Body of pancreas (tissue), 4 donors: ENCODE results near the gene EDIL3.

Experiments used
- POLR2A ChIP-seq, 3 donors: fragments of 450-650 bp; IDR thresholded peaks; one replicate each; pipeline ENCODE4 v1.6.1; 2016; ENCODE audit warnings: antibody characterized with exemption in 3 of 3, mild to moderate bottlenecking in 2 of 3
- TF ChIP-seq, protein P1 (sequence below), 7 experiments: fragments of 450-650 bp in 4 of 7; fragments of 200-600 bp in 3 of 7; sonication (generic) in 3 of 7; IDR thresholded peaks; one replicate each; pipeline ENCODE4 v1.5.1; 2016 to 2019; ENCODE audit warnings: antibody characterized with exemption in 7 of 7

DNA sequence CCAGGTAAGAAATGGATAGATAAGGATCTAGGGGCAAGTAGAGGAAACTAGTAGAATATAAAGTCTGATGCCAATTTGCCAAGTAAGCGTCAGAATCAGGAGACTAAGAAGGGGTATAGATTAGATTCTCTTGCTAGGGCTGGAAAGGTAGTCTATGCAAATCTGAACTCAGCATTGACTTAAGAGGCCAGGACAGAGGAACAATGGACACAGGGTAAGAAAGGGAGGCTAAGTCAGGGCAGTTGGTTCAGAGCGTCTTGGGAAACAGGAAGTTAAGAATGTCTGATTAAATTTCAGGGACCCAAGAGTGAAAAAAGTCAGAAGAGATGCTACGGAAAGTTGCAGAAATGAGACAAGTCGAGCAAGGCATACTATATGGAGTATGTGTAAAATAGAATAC lies 400.8 kb downstream of the EDIL3 start:
- TF ChIP-seq, protein P1, sequence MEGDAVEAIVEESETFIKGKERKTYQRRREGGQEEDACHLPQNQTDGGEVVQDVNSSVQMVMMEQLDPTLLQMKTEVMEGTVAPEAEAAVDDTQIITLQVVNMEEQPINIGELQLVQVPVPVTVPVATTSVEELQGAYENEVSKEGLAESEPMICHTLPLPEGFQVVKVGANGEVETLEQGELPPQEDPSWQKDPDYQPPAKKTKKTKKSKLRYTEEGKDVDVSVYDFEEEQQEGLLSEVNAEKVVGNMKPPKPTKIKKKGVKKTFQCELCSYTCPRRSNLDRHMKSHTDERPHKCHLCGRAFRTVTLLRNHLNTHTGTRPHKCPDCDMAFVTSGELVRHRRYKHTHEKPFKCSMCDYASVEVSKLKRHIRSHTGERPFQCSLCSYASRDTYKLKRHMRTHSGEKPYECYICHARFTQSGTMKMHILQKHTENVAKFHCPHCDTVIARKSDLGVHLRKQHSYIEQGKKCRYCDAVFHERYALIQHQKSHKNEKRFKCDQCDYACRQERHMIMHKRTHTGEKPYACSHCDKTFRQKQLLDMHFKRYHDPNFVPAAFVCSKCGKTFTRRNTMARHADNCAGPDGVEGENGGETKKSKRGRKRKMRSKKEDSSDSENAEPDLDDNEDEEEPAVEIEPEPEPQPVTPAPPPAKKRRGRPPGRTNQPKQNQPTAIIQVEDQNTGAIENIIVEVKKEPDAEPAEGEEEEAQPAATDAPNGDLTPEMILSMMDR (IDR thresholded peaks at IDR 0.05): no peak
- TF ChIP-seq POLR2A (IDR thresholded peaks at IDR 0.05): no peak
